Mucosa of gallbladder (tissue), 1 donor: Measurements from ENCODE around the gene ADARB1. TPM values are rescaled to one million over a fixed set of nuclear protein-coding genes. Genes with fewer than 3 reads are reported as not detected.
A peak's percentile ranks its signal among the peaks of the same experiment; 100 is the strongest.
"Not testable (repeated sequence)": the region's sequence is repeated elsewhere in the genome, so short reads cannot be mapped to it uniquely, and the experiment has no call there.

Source experiments
- DNase-seq: peaks from one replicate; pipeline ENCODE4 v3.0.0-alpha.2; 2020; ENCODE audit warnings: low spot score
- total RNA-seq: library from RNA; stranded (reverse); gene quantifications from one replicate; pipeline ENCODE4 v1.2.1, GENCODE V29; 2021
- donor health status: DM: no; HTN: no; CAD: no.

Gene ADARB1
- 32.5 TPM for total RNA-seq

GRCh38 chr21:45074048-45074817 is at the start of gene ADARB1:
ADARB1 (plus strand) TSS chr21:45074580; CDS start chr21:45171657, 97,077 bp downstream.
- DNase-seq = peak; percentile 48

- DNase-seq = no peak
Measured at GRCh38 chr21:45026066-45026745, 48.2 kb upstream of the ADARB1 start.

GRCh38 chr21:45026826-45027225 is 47.6 kb upstream of the ADARB1 start:
- DNase-seq = no peak

DNA sequence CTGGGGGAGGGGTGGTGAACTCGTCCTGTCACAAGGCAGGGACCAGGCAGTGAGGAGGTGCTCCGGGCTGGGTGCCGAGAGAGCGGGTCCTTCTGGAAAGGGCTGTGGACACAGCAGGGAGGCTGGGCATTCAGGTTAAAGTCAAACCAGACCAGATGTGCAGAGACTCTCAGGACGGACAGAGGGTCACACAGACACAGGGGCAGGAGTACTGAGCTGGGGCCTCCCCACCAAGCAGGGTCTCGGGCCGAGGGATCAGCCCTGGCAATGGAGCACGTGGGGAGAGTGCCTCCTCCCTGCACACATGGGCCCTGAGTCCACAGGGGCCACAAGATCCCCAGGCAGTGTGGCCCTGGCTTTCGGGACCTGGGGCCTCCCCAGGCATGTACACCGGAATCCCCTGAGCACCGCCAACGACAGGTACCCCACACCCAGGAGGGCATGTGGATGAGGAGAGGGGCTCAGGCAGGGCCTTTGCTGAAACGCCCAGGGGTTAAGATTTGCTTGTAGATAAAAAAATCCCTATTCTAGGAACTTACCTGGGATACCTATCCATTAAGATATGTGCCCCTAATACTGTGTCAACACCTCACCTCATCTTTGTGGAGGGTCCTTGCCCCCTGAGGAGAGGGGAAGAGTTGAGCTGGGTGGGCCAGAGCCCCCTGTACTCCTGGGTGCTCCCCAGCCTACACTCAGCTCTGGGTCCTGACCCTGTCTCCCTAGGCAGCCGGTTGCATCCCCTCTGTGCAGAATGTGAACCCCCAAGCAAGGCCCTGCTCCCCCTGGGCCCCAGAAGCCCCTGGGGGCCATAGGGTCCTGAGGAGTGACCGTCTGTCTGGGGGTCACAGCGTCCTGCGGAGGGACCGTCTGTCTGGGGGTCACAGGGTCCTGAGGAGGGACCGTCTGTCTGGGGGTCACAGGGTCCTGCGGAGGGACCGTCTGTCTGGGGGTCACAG is 46.9 kb upstream of the ADARB1 start:
- no peak for DNase-seq

- not testable (repeated sequence) for DNase-seq
Measured at GRCh38 chr21:45028645-45029044, 45.7 kb upstream of the ADARB1 start.

DNA sequence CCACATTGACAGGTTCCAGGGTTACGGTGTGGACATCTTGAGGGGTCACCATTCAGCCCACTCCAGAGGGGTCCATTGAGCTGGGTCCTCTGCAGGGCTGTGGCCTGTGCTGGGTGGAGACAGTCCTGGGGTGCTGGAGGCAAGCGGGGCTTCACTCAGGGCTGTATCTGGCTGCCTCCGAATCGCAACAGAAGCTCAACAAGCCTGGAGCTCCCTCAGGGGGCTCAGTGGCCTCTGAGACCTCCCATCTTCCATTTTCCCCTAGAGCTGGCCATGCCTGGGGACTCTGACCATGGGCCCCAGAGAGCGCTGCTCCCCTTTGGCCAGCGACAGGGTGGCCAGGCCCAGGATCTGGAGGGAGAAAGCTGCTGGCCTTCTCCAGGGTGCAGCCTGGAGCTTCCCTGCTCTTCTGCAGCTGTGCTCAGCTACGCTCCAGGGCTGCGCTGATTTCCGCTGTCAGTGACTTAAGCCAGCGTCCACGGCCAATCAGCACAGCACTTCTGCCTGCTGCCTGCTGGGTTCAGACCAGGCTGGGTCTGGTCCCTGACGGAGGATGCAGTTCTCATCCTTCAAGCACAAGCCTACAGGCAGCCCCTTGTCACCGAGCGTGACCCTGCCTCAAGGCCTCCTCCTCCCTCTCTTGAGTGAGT is 45.0 kb upstream of the ADARB1 start:
- DNase-seq = no peak

GRCh38 chr21:45029948-45030681 is 44.3 kb upstream of the ADARB1 start:
- no peak for DNase-seq

DNA sequence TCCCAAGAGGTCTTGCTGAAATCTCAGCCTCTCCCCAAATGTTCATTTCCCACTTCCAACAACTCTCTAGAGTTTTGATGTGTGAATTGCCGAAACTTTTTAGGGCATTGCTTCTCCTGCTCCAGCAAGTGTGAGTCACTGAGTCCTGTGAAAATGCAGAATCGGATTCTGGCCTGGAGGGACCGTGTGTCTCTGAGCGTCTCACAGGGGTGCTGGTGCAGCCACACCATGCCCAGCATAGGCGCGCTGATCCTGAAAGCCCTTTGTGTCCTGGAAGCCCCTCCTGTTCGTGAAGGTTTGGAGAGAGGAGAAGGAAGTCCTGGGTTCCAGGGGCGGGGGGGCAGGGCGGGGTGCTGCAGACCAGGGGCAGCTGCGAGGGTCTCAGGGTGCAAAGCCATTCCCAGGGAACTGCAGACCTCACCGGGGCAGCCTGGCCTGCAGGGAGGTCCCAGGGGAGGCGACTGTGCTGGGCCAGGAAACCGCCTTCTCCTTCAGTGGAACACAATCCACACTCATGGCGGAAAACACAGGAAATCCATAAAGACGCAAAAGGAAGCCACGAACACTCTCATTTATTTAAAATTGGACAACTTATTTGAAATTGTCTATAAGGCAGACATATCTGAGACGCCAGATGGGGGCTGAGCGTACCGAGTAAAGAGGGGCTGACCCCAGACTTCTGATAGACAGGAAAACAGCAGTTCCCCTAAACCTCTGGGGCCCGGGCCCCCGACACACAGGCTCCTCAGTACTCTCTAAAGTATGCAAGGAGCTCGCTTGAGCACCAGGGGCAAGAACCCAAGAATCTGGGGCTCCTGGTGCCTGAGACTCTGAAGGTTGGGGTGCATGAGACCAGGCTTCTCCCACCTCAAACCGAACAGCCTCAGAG is 43.5 kb upstream of the ADARB1 start:
- no peak for DNase-seq

DNA sequence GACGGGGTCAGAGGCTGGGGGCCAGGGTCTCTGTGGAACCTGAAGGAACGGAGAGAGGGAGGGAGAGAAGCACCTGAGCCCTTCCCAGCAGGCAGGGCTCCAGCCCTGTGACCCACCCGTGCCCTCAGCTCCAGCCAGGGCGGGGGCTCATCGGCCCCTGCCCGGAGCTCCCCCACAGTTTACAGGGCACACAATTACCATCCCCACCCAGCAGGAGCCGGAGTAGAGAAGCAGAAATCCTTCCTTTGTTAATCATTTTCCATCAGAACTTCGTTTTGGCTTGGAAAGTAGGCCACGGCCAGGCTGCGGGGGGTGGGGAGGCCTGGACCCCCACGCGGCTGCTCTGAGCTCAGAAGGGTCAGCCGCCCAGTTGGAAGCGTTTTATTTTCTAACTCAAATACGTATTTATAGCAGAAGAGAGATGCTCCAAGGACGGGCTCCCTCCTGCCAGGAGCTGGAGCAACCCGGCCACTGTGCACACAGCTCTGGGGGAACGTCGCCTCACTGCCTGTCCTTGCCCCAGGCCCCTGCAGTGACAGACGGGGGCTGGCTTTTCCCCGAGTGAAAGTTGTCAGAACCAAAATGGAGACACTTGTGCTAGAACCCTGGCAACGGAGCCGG is 42.7 kb upstream of the ADARB1 start:
- no peak for DNase-seq

GRCh38 chr21:45032332-45032731 is 42.0 kb upstream of the ADARB1 start:
- DNase-seq = no peak

DNA sequence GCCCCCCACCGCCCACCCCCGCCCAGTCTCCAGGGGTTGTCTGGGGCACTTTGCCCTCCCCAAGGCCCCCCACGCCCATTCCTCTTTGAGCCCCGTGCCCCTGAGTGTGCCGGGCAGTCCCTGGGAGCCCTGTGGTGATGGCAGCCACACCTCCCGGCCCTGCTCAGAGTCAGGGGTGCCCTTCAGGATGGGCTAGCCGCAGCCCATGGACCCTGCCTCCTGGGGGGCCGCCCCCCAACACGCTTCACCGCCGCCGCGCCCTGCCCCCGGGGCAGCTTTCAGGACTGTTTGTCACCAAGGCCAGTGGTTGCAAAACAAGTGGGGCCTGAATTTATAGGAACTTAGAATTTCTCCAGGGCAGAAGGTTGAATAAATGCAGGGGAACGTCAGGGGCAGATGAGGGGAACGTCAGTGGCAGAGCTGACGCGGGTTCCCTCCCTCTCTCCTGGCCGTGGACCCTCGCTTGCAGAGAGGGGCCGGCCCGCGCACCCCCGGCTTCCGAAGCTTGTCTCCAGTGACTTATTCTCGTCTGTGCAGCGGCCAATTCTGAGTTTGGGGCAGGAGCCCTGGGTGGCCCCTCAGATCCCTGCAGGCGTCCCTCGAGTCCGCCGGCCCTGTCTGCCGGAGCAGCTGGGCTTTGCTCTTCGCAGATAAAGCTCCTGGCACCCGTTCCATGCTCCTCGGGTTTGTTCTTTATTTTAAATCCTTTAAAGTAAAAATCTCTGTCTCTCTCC is 41.2 kb upstream of the ADARB1 start:
- DNase-seq = no peak

DNA sequence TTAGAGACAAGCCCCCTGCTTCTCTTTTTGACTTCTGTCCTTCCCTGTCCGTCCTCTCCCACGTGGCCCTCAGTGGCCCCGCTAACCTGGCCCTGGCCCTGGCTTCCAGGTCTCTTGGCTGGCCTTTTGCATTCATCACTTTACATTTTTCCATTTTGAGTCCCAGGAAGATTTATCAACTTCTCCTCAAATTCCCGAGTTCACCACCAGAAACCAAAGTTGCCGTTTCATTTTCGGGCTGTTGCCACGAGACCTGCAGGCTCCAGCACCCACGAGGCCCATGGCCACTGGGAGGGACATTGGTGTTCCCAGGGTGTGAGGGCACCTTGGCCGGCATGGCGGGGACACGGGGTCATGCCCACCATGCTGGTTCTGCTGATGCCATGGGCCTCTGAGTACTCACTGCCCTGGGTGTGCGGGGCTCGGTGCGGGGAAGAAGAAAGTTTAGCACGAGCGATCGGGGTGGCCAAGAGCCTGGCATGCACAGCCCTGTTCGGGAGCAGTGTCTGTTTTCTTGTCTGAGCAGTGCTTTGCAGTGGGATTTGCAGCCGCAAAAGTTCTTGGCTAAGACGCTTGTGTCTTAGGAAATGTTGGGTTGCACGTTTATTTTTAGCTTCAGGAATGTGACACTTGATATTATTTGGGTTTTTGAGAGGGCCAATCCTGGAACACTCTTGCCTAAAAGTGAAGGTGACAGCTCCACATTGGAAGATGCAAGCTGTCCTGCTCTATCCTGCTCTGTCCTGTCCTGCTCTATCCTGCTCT is 40.4 kb upstream of the ADARB1 start:
- no peak for DNase-seq

- no peak for DNase-seq
Measured at GRCh38 chr21:45034556-45035476, 39.6 kb upstream of the ADARB1 start.

- DNase-seq = no peak
Measured at GRCh38 chr21:45035477-45035848, 38.9 kb upstream of the ADARB1 start.

GRCh38 chr21:45036630-45037029 is 37.8 kb upstream of the ADARB1 start:
- DNase-seq = no peak

DNA sequence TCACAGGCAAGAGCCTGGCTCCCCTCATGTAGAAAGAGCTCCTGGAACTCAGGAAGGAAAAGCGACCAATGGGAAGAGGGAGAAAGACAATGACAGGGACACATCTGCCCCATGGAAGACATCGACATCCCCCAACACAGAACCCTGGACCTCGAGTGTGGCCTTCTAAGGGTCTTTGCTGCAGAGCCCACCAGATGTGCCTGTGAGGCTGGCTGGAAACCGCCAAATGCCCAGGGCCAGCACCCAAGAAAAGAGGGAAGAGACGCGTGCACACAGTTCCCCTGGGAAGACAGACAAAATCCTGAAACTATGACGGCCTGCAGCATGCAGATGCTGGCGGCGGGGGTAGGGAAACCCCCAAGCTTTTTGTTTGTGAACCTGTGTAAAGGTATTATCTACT is 36.4 kb upstream of the ADARB1 start:
- DNase-seq = no peak
